GM19463 (cell line): Measurements from ENCODE around the gene FCHO2.
A peak's percentile ranks its signal among the peaks of the same experiment; 100 is the strongest.

Experiments
- ATAC-seq: cut with Tn5 transposase; IDR thresholded peaks from one replicate; pipeline ENCODE4 v1.9.1; 2021; ENCODE audit warnings: mild to moderate bottlenecking, moderate library complexity; ENCODE audit not compliant: unreplicated experiment

Gene FCHO2

DNA sequence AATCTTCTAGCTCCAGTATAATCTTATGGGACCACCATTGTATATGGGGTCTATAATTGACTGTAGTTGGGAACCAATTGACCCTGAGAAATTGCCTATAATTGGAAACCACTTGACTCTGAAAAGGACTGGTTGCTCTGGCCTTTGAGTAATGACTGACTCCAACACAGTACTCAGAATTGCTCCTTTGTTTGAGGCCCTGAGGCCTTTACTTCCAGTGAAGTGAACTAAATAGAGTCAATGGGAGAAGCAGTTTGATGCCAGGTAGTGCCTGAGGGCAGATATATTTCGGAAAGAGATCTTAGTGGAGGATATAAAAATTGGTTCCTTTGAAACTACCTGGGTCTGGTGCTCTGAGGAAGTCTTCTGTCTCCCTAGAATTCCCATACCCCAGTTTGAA is 148.5 kb downstream of the FCHO2 start:
- ATAC-seq, result no peak

- no peak for ATAC-seq
Observed at GRCh38 chr5:73106335-73106734, 150.5 kb downstream of the FCHO2 start.

DNA sequence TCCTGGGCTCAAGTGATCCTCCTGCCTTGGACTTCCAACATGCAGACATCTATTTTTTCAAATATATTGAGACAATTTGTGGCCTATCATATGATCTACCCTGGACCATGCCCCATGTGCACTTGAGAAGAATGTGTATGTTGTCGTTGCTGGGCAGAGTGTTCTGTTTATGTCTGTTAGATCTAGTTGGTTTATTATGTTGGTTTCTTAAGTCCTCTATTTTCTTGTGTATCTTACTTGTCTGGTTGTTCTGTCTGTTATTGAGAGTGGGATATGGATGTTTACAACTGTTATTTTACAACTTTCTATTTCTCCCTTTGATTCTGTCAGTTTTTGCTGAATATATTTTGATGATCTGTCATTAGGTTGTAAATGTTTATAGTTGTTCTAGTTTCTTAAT is 154.3 kb downstream of the FCHO2 start:
- no peak for ATAC-seq

DNA sequence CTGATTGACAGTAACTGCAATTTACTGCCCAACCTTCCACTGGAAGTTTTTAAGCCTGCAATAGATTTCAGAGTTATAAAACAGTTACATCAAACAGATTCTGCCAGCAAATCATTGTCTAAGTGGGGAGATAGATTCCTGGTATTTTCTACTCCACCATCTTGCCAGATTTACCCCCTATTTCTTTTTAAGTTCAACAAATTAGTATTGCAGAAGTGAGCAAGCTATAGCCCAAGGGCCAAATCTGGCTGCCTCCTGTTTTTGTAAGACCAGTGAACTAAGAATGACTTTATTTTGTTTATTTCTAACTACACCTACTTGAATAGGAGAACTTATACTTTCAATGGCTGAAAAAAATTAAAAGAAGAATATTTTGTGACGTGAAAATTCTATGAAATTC is 155.7 kb downstream of the FCHO2 start:
- ATAC-seq, result no peak

- ATAC-seq, result no peak
Observed at GRCh38 chr5:73112359-73112758, 156.5 kb downstream of the FCHO2 start.

GRCh38 chr5:73114044-73114688 is 158.3 kb downstream of the FCHO2 start:
- ATAC-seq, result no peak

GRCh38 chr5:73115399-73116051 is 159.7 kb downstream of the FCHO2 start:
- no peak for ATAC-seq

DNA sequence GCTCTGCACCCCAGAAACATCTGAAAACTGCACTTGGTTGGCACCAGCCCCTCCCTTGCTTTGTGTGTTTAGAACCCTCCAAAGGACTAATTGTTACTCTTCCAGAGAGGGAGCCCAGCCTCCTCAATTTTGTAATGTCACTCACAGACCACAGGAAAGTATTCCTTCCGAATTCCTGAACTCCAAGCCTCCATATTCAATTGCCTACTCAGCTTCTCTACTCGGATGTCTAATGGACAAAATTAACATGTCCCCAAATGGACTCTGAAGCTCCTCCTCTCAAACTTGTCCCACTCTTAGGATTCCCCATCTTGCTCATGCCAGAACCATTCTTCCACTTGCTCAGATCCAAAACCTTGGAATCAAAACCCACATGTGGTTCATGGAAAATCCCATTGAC is 160.7 kb downstream of the FCHO2 start:
- ATAC-seq, result no peak

DNA sequence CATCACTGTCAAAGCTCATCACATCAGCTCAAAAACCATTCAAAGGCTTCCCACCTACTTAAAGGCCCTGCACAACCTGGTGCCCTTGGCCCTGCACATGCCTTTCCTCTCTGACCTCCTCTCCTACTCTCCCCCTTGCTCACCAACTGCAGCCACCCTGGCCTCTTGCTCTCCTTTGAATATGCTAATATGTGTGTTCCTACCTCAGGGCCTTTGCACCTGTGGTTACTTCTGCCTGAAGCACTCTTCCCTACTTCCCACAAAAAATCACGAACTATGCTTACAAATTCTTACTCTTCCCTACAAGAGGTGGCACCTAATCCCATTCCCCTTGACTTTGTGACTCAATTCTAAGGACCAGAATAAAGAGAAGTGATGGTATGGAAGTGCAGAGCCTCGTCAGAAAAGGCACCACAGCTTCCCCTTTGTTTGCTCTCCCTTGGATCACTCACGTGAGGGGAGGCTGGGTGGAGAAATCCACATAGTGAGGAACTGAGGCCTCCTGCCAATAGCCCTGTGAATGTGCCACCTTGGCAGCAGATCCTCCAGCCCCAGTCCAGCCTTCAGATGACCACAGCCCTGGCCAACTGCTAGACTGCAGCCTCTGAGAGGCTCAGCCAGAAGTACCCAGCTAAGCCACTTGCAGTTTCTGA is 161.4 kb downstream of the FCHO2 start:
- no peak for ATAC-seq

DNA sequence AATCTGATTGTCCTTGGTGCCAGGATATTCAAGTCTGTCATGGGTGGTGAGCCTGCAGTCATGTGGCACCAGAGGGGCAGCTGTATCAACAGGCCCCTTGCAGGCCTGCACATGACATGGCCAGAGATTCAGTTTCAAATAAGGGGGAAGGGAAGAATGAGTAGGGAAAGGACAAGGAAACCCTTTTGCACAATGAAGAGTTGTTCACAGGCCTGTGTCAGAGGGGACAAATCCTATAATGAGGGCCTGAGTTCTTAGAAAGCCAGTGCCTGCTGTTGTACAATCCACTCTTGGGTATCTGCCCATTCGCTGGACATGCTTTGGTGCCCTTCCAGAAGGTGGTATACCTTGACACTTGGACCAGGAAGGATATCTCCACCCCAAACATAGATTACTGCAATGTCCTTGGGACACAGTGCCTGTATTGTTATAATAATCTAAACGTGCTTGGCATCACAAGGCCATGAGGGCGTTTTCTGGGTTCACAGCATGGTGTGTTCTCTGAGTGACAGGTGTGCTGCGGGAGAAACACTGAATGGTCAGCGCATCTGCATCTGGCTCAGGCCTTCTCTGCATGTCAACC is 162.6 kb downstream of the FCHO2 start:
- ATAC-seq, result no peak

DNA sequence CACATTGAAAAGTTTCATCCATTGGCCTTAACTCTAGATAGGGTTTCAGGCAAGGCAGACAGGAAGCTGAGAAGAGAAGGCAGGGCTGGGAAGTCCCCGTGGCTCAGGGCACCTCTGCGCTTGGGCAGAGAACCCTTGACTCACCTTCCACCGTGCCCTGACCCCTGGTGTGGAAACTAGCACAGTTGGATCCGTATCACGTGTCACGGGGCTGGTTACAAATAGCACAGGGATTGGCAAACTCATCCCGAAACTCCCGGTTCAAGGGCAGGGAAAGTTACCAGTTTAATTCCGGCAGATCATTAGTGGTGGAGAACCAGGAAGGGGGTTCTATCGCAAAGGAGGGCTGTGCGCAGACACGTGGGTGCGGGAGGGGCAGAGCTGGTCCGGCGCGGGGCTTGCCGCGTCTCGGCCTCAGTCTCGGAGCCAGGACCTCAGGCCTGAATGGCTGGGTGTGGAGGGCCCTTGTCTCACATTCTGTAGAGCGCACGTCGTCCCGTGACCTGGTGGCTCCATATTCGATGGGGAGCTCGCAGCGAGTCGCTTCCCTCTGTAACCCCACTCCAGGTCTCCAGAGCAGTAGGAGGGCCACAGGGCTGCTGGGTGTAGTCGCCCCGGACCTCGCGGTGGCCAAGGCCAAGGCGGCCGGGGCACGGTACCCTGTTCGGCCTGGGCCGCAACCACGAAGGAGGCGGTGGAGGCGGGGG is 163.8 kb downstream of the FCHO2 start:
- ATAC-seq, result peak; percentile 54

GRCh38 chr5:73120222-73121118 is 164.6 kb downstream of the FCHO2 start, which contains the start of gene TMEM171:
Gene TMEM171 (plus strand): TSS chr5:73120575. CDS start chr5:73123374, 2,799 bp downstream.
- no peak for ATAC-seq

GRCh38 chr5:73121119-73121463 is 165.2 kb downstream of the FCHO2 start:
- ATAC-seq, result no peak

DNA sequence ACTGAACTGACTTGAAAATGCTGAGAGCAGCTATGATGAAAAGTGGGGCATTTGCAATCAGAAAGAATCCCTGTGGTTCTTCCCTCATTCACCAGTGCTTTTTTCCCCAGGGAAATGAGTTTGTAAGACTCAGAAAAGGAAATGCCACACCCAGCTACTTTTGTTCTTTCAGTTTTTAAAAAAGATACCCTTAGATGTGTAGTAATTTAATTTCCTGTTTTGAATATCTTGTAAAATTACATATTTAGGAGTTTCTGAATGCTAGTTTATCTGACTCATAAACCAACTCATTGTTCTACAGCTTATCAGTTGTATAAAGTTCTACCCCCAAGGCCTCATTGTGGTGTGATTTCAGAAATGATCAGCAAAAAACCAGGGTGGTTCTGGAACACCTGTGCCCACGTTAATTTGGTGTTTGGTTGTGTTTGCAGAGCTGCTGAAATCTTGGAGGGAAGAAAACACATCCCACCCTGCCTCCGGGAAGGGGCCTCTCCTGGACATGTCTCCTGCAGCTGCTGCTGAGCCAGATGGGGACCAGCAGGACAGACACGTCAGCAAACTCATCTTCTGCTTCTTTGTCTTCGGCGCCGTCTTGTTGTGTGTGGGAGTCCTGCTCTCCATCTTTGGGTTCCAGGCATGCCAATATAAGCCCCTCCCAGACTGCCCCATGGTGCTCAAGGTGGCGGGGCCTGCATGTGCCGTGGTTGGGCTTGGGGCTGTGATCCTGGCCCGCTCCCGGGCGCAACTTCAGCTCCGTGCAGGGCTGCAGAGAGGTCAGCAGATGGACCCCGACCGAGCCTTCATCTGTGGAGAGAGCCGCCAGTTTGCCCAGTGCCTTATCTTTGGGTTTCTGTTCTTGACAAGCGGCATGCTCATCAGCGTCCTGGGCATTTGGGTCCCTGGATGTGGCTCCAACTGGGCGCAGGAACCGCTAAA is 167.3 kb downstream of the FCHO2 start:
- ATAC-seq, result no peak

DNA sequence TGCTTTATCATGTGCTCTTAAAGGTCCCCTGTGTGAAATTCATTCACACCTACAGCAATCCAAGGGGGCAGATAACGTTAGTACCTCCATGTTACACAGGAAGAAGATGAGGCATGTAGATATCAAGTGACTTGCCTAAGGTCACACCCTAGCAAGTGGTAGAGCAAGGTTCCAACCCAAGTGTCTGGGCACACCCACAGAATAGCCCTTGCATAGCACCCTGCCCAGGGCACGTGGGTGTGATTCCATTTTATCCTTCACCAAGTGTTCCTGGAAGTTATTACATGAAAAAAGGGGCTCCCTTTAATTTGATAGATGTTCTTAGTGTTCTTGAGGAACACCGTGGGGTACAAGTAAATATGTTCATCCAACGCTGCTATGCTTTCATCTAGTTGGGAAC is 169.4 kb downstream of the FCHO2 start:
- no peak for ATAC-seq

DNA sequence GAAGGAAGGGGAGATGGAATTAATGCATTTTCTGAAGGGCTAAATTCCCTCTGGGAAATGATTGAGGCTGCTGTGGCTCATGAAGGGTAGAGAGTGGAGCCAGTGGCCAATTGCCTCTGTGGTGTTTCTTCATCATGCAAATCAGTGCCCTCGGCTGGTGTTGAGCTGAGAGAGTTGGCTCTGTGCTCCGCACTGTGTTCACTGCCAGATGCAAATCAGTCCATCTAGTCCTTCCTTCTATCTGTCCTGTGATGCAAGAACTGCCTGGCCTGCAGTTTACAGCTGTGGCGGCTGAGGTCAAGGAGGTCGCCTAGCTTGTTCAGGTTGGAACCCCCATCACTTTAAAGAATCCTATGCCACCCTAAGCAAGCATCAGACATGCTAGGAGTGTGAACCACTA is 170.5 kb downstream of the FCHO2 start:
- ATAC-seq, result no peak

- no peak for ATAC-seq
Observed at GRCh38 chr5:73126957-73127356, 171.1 kb downstream of the FCHO2 start.

GRCh38 chr5:73129143-73129542 is 173.3 kb downstream of the FCHO2 start:
- ATAC-seq, result no peak

DNA sequence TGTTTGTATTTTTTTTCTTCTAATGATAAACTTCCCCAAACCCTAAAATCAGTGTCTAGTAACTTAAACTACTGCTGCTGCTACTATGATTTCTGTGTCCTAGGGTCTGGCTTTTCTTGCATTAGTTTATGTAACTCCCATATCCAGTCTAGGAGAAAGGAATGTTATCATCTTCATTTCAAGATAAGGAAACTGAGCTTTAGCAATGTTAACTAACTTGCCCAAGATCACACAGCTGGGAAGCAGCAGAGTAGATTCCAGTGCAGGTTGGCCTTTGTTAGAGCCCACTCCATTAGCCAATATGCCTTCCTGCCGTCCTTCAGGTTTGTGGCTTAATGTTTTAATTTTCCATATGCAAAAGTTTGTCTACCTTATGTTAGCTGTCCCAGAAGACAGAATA is 175.0 kb downstream of the FCHO2 start:
- ATAC-seq, result no peak
